ENCODE measurements around the gene CCDC60.

CCDC60 gene

GRCh38 chr12:119447618-119448017 is 113.1 kb downstream of the CCDC60 start:
- DNase-seq, result no peak

- no peak for DNase-seq
Observed at GRCh38 chr12:119448611-119449131, 114.1 kb downstream of the CCDC60 start.

GRCh38 chr12:119450771-119451170 is 116.2 kb downstream of the CCDC60 start:
- no peak for DNase-seq

GRCh38 chr12:119456824-119457223 is 122.3 kb downstream of the CCDC60 start:
- DNase-seq, result no peak

- DNase-seq, result no peak
Observed at GRCh38 chr12:119457271-119457670, 122.7 kb downstream of the CCDC60 start.

- no peak for DNase-seq
Observed at GRCh38 chr12:119459481-119459880, 125.0 kb downstream of the CCDC60 start.

- no peak for DNase-seq
Observed at GRCh38 chr12:119460876-119461275, 126.3 kb downstream of the CCDC60 start.

- DNase-seq, result no peak
Observed at GRCh38 chr12:119461636-119462214, 127.2 kb downstream of the CCDC60 start.

GRCh38 chr12:119463211-119463926 is 128.8 kb downstream of the CCDC60 start:
- no peak for DNase-seq

- DNase-seq, result no peak
Observed at GRCh38 chr12:119468296-119468695, 133.8 kb downstream of the CCDC60 start.

GRCh38 chr12:119475650-119476049 is 141.1 kb downstream of the CCDC60 start:
- DNase-seq, result no peak

GRCh38 chr12:119476951-119477350 is 142.4 kb downstream of the CCDC60 start:
- no peak for DNase-seq

GRCh38 chr12:119479121-119479561 is 144.6 kb downstream of the CCDC60 start:
- DNase-seq, result no peak

GRCh38 chr12:119480551-119480950 is 146.0 kb downstream of the CCDC60 start:
- no peak for DNase-seq

GRCh38 chr12:119486599-119487154 is 152.1 kb downstream of the CCDC60 start:
- peak; percentile 25 to 70 for DNase-seq

- DNase-seq, result no peak
Observed at GRCh38 chr12:119491814-119492213, 157.3 kb downstream of the CCDC60 start.

- no peak for DNase-seq
Observed at GRCh38 chr12:119500209-119500608, 165.7 kb downstream of the CCDC60 start.

GRCh38 chr12:119501052-119501451 is 166.5 kb downstream of the CCDC60 start:
- no peak for DNase-seq

- DNase-seq, result no peak
Observed at GRCh38 chr12:119505001-119505400, 170.5 kb downstream of the CCDC60 start.

GRCh38 chr12:119512772-119513497 is 178.4 kb downstream of the CCDC60 start:
- DNase-seq, result no peak

GRCh38 chr12:119528241-119528640 is 193.7 kb downstream of the CCDC60 start:
- DNase-seq, result no peak

- no peak for DNase-seq
Observed at GRCh38 chr12:119540476-119540875, 205.9 kb downstream of the CCDC60 start.

Data from NCI-H187 (cell line).